Fibroblast of skin of abdomen (primary cell): ENCODE measurements around the gene ABI1.
"Not testable (repeated sequence)": the region's sequence is repeated elsewhere in the genome, so short reads cannot be mapped to it uniquely, and the experiment has no call there.

Experiments
- DNase-seq: peaks from one replicate; pipeline ENCODE4 v3.0.0-alpha.2; 2013

The ABI1 gene

DNA sequence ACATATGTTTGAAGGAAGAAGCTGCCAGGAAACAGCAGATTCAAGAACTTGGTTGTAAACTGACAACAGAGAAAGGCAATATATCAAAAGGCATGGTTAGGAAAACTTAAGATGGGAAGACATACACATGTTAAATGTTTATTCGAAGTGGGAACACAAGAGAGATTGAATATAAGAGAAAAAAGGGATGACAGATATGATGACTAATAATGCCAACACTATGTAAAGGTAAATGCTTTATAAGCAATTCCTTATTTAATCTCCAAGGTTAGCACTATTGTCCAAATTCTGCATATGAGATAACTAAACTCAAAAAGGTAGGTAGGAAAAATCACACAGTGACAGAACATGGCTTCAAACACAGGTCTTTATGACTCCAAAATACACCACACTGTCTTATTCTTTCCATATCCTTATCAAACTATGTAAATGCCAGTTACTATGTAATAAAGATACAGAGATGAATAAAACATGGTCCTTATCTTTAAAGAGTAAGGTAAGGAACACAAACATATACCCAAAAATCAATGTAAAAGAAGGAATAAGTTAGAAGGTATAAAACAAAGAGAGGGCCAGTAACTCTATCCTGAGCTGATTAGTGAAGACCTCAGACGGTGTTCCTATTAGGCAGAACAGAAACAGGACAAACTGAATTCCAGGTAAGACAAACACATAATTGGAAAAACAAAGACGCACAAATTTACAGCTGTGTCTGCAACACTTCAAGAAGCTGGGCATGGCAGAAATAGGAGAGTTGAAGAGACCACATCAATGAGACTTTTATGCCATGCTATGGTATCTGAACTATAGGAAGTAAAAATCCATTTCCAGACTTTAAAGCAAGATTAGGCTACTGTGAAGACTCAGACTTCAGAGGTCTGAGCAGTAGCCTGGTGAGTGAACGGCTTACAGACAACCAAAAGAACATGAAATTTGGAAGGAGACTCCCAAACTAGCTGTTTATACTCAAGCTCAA lies 56.1 kb downstream of the ABI1 start:
- DNase-seq, result no peak

DNA sequence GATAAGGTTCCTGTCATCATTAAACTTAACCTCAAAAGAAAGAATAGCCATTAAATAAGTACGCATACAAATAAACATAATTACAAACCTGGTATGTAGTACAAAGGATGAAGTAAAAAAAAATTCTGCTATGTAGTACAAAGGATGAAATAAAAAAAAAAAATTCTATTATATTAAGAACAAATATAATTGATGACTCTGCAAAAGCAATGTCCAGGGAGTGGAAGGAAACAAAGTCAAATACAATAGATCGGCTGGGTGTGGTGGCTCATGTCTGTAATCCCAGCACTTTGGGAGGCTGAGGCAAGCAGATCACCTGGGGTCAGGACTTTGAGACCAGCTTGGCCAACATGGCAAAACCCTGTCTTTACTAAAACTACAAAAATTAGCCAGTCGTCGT lies 56.9 kb downstream of the ABI1 start:
- DNase-seq, result no peak

DNA sequence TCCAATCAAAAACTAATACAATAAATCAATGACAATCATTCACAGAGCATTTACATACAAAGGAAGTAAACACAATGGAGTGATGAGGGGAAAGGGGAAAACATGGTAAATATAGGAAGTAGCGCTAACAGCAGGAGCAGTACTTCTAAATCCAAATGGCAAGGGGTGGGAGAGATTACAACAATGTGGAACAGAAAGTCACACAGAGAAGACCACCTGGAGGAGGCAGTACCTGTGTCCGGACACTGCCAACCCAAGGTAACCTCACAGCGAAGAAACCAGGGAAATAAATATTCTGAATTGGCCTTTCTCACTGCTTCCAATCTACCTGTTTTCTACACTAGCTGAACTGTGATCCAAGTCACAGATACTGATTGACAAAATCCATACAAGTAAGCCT lies 58.2 kb downstream of the ABI1 start:
- no peak for DNase-seq

DNA sequence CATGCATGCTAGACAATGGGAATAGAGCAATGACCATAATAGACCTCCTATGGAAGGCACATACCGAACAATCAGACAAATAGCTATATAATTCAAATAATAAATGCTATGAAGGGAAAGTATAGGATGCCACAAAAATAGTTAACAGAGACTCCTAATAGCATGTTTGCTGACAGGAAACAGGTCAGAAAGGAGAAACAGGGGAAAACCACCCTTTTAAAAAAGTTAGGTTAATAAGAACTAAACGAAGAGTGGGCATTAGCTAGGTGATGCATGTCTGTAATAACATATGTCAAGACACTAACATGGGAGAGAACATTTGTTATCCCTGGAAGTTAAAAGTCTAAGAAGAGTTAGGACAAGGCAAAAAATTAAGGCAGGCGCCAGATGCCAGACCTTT lies 58.9 kb downstream of the ABI1 start:
- no peak for DNase-seq

DNA sequence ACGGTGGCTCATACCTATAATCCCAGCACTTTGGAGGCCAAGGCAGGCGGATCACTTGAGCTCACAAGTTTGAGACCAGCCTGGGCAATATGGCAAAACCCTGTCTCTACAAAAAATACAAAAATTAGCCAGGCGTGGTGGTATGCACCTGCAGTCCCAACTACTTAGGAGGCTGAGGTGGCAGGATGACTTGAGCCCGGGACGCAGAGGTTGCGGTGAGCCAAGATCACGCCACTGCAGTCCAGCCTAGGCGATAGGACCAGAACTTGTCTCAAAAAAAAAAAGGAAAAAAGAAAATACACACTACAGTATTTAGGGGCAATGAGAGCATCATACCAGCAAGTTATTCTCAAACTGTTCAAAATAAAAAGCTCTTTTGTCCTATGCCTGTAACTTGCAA lies 59.5 kb downstream of the ABI1 start:
- no peak for DNase-seq

DNA sequence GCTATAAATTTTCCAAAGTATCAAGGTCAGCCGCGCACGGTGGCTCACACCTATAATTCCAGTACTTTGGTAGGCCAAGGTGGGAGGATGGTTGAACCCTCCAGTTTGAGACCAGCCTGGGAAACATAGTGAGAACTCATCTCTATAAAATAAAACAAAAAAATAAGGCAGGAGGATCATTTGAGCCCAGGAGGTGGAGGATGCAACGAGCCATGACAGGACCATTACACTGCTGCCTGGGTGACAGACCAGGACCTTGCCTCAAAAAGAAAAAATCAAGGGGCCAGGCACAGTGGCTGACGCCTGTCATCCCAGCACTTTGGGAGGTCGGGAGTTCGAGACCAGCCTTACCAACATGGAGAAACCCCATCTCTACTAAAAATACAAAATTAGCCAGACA lies 60.3 kb downstream of the ABI1 start:
- no peak for DNase-seq

DNA sequence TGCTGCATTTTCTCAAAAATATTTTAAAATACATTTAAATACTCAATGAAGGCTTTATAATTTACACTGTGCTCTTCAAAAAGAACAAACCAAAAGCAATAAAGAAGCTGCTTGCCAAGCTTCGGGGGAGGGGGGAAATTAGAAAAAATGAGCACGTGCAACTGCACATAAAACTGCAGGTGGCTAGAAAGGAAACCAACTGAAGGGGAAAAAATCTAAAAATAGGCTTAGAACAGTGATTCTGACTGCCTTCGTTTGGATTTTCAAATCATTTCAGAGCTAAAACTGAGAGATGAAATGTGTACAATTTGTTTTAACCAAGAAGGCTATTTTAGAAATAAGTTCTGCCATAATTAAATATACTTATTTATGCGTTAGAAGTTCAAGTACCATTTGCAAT lies 61.4 kb downstream of the ABI1 start:
- no peak for DNase-seq

DNA sequence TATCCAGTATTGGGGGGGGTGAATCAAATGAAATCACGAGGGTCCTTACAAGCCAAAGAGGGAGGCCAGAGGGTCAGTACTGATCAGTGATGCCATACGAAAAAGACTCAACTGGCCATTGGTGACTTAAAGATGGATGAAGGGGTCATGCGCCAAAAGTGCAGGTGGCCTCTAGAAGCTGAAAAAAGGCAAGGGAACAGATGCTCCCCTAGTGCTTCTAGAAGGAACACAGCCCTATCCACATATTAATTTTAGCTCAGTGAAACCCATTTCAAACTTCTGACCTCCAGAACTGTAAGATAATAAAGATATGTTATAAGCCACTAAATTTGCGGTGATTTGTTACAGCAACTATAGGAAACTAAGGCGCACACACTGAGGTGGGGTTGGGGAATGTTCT lies 62.5 kb downstream of the ABI1 start:
- no peak for DNase-seq

DNA sequence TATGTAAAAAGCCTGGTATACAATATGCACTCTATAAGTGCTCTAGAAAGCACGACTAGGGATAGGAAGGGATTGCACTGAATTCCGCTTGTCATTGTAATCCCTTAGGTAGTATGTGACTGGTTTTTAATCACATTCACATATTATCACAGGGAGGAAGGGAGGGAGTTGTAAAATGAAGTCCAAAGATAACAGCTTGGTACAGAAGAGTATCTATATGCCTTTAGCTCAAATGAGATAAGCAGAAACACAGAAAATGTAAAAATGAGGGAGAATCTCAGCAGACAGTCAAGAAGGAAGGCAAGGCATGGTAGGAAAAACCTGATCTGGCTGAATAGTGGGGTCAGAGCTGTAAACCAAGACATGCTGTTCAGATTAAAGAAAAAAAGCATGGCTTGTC lies 63.4 kb downstream of the ABI1 start:
- no peak for DNase-seq

DNA sequence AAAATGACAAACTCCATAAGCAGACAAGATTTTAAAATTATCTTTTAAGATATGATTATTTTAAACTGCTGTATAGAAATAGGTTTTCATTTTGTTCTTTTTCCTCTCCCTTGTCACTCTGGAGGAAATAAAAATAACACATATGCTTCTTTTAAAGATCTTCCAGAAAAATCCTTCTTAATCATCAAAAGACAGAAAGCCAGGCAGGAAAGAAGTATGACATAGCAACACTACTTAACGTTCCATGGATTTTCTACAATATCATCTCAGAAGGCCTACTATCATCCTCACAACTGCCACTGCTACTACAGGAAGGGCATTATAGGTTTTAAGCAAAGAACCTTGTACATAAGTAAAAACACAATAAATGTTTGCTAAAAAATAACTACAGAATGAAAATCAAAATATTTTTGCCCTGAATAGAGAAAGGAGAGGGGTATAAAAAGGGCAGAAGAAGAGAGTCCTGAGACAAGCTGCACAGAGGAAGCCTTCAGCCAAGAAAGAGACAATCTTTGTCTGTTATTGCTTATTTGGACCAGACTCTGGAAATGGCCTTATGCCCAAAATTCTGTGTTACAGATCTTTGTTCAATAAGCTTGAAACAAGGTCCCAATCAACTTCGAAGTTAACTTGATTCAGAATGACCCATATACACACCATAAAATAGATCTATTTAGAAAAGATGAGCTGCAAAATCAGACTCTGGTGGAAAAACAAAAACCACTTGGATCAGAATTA lies 67.8 kb downstream of the ABI1 start:
- DNase-seq, result no peak

DNA sequence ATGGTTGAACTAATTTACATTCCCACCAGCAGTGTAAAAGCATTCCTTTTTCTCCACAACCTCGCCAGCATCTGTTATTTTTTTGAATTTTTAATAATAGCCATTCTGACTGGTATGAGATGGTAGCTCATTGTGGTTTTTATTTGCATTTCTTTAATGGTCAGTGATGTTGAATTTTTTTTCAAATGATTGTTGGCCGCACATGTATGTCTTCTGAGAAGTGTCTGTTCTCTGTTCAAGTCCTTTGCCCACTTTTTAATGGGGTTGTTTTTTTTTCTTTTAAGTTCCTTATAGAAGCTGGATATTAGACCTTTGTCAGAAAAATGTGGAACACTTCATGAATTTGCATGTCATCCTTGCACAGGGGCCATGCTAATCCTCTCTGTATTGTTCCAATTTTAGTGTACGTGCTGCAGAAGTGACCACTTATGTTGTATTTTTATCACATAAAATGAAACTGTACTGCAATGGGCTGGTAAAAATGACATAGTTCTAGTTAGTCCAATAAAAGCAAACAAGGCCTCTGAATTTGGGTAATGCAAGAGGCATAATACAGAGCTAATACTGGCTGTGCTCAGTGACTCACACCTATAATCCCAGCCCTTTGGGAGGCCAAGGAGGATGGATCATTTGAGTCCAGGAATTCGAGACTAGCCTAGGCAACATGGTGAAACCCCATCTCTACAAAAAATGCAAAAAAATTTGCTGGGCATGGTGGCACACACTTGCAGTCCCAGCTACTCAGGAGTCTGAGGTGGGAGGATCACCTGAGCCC lies 70.3 kb downstream of the ABI1 start:
- peak; percentile 31 for DNase-seq

DNA sequence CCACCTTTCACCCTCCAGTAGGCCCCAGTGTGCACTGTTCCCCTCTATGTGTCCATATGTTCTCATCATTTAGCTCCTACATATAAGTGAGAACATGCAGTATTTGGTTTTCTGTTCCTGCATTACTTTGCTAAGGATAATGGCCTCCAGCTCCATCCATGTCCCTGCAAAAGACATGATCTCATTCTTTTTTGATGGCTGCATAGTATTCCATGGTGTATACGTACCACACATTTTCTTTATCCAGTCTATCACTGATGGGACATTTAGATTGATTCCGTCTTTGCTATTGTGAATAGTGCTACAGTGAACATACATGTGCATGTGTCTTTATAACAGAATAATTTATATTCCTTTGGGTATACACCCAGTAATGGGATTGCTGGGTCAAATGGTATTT lies 71.0 kb downstream of the ABI1 start:
- DNase-seq, result not testable (repeated sequence)

DNA sequence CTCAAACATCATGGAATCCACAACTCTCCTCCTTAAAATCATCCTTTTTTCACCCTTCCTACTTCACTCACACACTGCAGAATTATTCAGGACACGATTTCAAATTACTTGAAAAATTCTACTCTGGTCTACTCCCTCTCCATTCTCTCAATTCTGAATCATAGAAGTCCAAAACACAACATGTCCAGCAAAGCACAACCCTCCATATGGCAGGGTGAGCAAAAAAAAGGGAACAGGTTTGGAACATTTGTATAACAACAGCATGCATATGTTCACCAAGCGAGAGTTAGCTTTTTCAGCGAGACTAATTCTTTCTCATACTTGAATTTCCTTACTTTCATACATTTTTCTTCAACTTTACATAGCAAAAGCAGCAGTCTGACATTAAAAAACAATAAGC lies 73.4 kb downstream of the ABI1 start:
- no peak for DNase-seq

DNA sequence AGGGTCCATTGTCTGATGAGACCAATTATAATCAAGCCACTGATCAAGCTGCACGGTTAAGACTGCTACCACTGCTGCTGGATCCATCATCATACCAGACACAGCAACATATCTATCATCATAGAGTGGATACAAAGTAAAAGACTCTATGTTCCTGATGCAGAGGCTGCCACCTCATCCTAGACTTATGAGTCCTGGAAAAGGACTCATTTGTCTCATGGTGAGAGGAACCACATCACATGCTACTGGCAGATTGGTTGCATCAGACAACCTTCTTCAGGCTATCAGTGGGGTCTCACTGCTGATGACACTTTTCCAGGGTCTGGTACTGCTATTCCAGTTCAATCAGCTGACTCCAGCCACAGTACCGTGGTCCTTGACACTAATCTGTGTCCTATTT lies 79.0 kb downstream of the ABI1 start:
- DNase-seq, result peak; percentile 51

DNA sequence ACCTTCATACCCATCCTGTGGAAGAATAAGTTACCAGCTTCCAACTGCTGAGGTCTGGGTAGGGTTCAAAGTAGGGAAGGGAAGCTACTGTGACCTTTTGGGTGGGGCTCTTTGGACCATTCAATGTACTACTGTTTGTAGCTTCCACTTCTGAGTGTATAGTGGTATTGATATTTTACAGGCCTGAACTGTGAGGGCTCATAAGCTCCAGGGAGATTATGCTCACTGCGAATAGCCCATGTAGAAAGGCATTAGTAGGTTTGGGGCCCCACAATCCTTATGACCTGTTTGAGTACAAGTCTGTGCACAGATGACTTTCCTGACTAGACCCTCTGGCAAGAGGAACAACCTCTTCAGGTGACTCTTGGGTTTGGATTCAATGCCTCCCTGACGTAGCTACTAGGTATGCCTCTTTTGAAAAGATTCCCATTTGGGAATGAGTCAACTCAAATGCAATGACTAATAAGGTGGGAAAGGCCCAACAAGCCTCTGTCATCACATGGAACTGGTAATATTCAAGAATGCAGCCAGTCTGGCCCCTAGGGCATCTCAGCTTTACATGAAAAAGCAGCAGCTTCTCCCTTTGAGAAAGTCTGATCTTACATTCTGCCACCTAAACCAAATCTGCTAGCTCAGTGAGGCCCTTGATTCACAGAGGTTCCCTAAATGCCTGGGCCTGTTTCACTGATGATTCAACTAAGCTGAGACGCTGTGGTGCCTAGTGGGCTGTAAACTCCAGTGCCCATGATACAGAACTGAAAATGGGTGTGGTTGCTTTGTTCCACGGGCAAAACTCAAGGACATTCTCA lies 79.8 kb downstream of the ABI1 start:
- DNase-seq, result peak; percentile 90

DNA sequence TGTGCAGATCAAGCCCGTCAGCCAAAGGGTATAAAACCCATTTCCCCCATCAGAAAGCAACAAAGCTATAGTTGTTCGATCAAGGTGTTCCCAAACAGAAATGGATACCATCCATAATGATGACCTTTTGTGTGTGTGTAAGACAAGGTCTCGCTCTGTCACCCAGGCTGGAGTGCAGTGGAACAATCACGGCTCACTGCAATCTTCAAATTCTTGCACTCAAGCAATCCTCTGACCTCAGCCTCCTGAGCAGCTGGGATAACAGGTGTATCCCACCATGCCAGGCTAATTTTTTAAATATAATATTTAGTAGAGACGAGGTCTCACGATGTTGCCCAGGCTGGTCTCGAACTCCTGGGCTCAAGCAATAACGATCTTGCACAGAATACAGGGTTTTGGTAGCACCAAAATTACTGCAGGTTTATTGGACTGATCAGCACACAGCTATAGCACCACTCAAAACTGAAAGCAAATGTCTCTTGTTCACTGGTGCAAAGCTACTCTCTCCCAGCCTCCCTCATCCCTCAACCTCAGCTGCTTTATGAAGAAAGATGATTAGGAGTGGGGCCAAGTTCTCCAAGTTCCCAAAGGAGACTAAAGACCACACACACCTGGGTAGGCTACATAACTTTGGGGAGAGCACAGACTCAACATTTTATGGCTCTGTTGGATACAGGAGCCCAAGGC lies 80.5 kb downstream of the ABI1 start:
- DNase-seq, result no peak

DNA sequence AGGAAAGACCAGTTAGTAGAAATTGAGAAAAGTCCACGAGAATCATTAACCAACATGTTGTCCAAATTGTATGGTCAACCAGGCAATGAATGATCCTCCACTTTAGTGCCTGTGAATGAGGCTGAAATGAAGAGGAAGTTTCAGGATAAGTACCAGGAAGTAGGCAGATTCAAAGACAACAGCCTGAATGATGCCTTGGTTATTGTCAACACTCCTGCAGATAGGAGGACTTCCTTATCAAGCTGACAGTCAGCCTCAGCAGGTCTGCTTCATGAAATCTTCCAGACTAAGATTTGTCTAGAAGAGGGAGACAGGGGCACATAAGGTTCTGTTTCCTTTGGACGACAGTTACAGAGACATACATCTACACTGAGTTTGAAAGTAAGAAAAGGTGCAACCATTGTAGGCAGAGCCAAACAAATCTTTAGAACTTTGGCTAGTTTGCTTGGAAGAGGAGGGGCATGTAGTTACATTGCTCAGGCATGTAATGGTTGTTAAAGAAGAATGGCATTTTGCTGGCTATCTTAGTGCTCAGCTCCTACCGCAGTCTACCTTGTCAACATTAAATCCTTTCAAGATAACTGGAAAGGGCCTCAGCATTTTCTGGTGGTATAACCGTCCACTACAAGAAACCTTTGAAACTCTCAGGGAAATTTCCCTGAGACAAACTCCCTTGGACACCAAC lies 81.4 kb downstream of the ABI1 start:
- no peak for DNase-seq

DNA sequence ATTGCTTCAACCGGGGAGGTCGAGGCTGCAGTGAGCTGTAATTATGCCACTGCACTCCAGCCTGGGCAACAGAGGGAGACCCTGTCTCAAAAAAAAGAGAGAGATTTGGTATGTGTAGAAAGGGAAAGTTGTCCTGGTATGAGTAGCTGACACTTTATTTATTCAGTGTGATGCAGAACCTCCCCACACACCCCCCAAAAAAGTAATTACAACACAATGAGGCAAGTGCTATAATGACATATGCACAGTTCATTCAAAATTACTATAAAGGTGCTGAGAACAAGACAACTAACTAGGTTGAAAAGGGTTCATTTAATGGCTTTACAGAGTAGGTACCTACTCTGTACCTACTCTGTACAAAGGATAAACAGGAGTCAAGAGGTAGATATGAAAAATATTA lies 83.1 kb downstream of the ABI1 start:
- DNase-seq, result no peak

DNA sequence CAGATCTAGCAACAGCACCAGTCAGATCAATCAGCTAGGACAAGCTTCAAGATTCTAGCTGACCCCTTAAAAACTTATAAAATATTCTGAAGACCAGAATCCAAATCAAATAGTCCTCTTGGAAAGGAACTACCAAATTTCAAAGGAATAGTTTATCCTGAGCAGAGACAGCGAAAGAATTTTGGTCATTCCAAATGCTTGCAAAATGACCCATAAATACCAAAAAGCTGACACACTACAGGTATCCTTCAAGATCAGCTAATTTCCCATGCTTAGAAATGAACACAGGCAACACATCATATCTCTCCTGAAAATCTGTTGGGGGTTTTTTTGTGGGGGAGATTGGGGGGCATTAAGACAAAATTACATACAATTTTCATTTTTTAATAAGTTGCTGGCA lies 84.5 kb downstream of the ABI1 start:
- DNase-seq, result no peak

DNA sequence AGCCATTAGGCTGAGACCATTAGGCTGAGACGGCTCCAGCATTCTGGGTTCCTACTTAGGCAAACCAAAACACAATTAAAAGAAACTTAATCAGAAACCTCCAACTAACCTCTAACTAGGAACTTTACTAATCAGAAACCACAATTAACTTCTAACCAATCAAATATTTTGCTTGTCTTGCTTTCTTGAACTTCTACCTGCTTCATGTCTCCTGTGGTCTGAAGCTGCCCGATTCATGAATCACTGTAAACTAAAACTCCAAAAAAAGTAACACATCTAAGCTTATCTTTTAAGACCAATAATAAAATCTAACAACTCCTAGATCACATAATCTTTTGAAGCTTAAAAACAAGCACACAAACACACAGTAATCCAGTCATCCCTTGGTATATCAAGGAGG lies 87.1 kb downstream of the ABI1 start:
- no peak for DNase-seq

DNA sequence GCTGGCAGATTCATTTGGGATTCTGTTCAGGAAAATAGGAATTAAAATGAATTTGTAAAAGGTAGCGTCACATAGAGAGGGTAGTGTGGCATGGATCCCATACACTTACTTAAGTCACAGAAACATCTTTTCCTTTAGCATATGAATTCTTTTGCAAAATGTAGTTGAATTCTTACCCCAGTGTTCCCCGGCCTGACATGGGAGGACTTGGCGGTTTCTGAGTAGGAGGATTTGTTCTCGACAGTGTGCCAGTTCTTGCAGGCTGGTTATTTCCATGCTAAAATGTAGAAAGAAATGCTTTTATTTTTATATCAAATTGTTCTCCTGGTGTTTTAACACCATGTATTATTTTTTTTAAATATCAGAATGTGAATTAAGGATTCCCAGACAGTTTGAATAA lies 90.7 kb downstream of the ABI1 start:
- no peak for DNase-seq
